Hepatocyte (in vitro differentiated cells): ENCODE results near the gene ALOX15. TPM values are rescaled to one million over a fixed set of nuclear protein-coding genes. Genes with fewer than 3 reads are reported as not detected.
"Not testable (repeated sequence)": the region's sequence is repeated elsewhere in the genome, so short reads cannot be mapped to it uniquely, and the experiment has no call there.

Experiments
- DNase-seq: peaks from one replicate; pipeline ENCODE4 v3.0.0-alpha.2; 2016; ENCODE audit warnings: low spot score
- H2AFZ ChIP-seq: fragments of 200-600 bp; sonication (generic); 2 replicates; pipeline ENCODE4 v1.6.0; 2016; ENCODE audit warnings: antibody characterized with exemption, mild to moderate bottlenecking
- H3K27ac ChIP-seq: fragments of 200-600 bp; sonication (generic); 2 replicates; pipeline ENCODE4 v1.5.1; 2016; ENCODE audit warnings: mild to moderate bottlenecking
- H3K27me3 ChIP-seq: fragments of 200-600 bp; sonication (generic); 2 replicates; pipeline ENCODE4 v1.6.1; 2016
- H3K36me3 ChIP-seq: fragments of 200-600 bp; sonication (generic); replicated peaks from 2 replicates; pipeline ENCODE4 v1.5.1; 2016; ENCODE audit warnings: low read depth; ENCODE audit not compliant: insufficient read depth
- H3K4me1 ChIP-seq: fragments of 200-600 bp; sonication (generic); 2 replicates; pipeline ENCODE4 v1.5.1; 2016; ENCODE audit warnings: mild to moderate bottlenecking, moderate library complexity; ENCODE audit not compliant: insufficient read depth
- H3K4me2 ChIP-seq: fragments of 200-600 bp; sonication (generic); 2 replicates; pipeline ENCODE4 v1.6.0; 2016
- H3K4me3 ChIP-seq: fragments of 200-600 bp; sonication (generic); 2 replicates; pipeline ENCODE4 v1.5.1; 2016; ENCODE audit warnings: mild to moderate bottlenecking
- H3K79me2 ChIP-seq: fragments of 200-600 bp; sonication (generic); 2 replicates; pipeline ENCODE4 v1.6.0; 2017; ENCODE audit warnings: mild to moderate bottlenecking
- H3K9me2 ChIP-seq: fragments of 200-600 bp; sonication (generic); replicated peaks from 2 replicates; pipeline ENCODE4 v1.6.0; 2017; ENCODE audit warnings: mild to moderate bottlenecking; ENCODE audit not compliant: insufficient read depth
- H3K9me3 ChIP-seq: fragments of 200-600 bp; sonication (generic); 2 replicates; pipeline ENCODE4 v1.5.1; 2016; ENCODE audit warnings: low read depth, mild to moderate bottlenecking
- H4K20me1 ChIP-seq: fragments of 200-600 bp; sonication (generic); 2 replicates; pipeline ENCODE4 v1.6.0; 2016; ENCODE audit warnings: mild to moderate bottlenecking; ENCODE audit not compliant: insufficient read depth, poor library complexity, severe bottlenecking
- EZH2 ChIP-seq: fragments of 200-600 bp; sonication (generic); IDR thresholded peaks from 2 replicates; pipeline ENCODE4 v1.6.1; 2016; ENCODE audit warnings: antibody characterized with exemption, mild to moderate bottlenecking, borderline replicate concordance
- EZH2phosphoT487 ChIP-seq: fragments of 200-600 bp; sonication (generic); IDR thresholded peaks from one replicate; pipeline ENCODE4 v1.6.1; 2018; ENCODE audit warnings: antibody characterized with exemption, mild to moderate bottlenecking, low read depth, moderate library complexity; ENCODE audit not compliant: unreplicated experiment, severe bottlenecking
- WGBS: methylation state at CpG from one replicate; pipeline ENCODE4 v1.1.6; 2016; ENCODE audit warnings: low lambda C conversion rate; ENCODE audit errors: missing lambda C conversion rate; 5-methylcytosine and 5-hydroxymethylcytosine counted together
- polyA plus RNA-seq: library from polyadenylated mRNA; unstranded; fragments of >200 nt; fragmentation: Nextera tagmentation; extraction: Ambion mirVana; gene quantifications from 2 replicates; pipeline ENCODE4 v1.2.1, GENCODE V29; 2016
- total RNA-seq: library from RNA; depleted of rRNA; stranded (reverse); fragments of >200 nt; gene quantifications from 2 replicates; pipeline ENCODE4 v1.2.3, GENCODE V29; 2014
- TF ChIP-seq, protein P1 (sequence below): fragments of 200-600 bp; sonication (generic); IDR thresholded peaks from 2 replicates; pipeline ENCODE4 v1.5.1; 2016; ENCODE audit warnings: antibody characterized with exemption, mild to moderate bottlenecking; ENCODE audit not compliant: poor library complexity

ALOX15 gene, protein sequence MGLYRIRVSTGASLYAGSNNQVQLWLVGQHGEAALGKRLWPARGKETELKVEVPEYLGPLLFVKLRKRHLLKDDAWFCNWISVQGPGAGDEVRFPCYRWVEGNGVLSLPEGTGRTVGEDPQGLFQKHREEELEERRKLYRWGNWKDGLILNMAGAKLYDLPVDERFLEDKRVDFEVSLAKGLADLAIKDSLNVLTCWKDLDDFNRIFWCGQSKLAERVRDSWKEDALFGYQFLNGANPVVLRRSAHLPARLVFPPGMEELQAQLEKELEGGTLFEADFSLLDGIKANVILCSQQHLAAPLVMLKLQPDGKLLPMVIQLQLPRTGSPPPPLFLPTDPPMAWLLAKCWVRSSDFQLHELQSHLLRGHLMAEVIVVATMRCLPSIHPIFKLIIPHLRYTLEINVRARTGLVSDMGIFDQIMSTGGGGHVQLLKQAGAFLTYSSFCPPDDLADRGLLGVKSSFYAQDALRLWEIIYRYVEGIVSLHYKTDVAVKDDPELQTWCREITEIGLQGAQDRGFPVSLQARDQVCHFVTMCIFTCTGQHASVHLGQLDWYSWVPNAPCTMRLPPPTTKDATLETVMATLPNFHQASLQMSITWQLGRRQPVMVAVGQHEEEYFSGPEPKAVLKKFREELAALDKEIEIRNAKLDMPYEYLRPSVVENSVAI
- total RNA-seq (1.9 and 2.1 TPM in 2 replicates), polyA plus RNA-seq (5.5 and 7.5 TPM in 2 replicates)

DNA sequence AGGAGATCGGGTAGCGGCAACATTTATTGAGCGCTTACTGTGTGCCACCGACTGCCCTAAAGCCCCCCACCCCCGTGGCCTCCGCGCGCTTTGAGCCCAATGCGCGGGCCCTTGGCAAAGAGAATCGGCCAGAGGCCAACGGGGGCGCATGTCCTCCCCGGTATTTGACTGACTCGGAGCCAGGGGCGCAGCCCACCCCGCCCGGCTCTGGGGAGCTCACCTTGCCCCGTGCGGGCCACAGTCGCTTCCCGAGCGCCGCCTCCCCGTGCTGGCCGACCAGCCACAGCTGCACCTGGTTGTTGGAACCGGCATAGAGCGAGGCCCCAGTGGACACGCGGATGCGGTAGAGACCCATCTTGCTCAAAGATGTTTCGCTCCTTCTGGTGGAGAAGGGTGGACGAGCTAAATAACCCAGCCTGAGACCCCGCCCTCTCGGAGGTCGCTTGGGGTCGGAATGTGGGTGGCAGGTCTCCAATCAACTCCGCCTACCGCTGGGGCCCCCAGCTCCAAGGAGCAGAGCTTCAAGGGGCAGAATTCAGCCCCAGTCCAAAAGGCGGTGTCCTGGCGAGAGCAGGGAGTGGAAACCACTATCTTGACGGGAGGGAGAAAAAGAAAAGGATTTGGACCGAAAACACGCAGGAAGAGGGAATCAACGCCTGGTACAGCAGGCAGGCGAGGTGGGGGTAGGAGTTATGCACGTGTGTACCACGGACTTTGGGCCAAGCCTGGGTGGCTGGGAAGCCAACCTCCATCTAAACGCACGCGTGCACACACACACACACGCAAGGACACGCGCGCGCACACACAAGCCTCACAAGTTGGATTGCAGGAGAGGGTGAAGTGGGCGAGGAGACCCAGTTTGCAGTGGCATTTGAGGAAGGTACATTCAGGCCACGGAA is at the start of gene ALOX15:
ALOX15 (minus strand) TSS at position 382 of the 899 bp plus-strand sequence; CDS start at position 355, 27 bp downstream.
- peaks cover 54% of the 10 kb centered on the region for H3K27me3 ChIP-seq
- no peak within 1 kb of the TSS for H3K4me3 ChIP-seq
- no peak within 1 kb of the TSS for H3K27ac ChIP-seq
- peak within 1 kb of the TSS; percentile 64 for H3K4me2 ChIP-seq
- no peaks in the 10 kb centered on the region for H4K20me1 ChIP-seq
- H3K4me1 ChIP-seq = peaks cover 14% of the 10 kb centered on the region
- no peak within 1 kb of the TSS for H2AFZ ChIP-seq
- no peaks in the 10 kb centered on the region for H3K9me3 ChIP-seq
- no peaks in the 10 kb centered on the region for H3K79me2 ChIP-seq
- TF ChIP-seq, protein P1, sequence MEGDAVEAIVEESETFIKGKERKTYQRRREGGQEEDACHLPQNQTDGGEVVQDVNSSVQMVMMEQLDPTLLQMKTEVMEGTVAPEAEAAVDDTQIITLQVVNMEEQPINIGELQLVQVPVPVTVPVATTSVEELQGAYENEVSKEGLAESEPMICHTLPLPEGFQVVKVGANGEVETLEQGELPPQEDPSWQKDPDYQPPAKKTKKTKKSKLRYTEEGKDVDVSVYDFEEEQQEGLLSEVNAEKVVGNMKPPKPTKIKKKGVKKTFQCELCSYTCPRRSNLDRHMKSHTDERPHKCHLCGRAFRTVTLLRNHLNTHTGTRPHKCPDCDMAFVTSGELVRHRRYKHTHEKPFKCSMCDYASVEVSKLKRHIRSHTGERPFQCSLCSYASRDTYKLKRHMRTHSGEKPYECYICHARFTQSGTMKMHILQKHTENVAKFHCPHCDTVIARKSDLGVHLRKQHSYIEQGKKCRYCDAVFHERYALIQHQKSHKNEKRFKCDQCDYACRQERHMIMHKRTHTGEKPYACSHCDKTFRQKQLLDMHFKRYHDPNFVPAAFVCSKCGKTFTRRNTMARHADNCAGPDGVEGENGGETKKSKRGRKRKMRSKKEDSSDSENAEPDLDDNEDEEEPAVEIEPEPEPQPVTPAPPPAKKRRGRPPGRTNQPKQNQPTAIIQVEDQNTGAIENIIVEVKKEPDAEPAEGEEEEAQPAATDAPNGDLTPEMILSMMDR = no peak
- TF ChIP-seq EZH2 (no peak), EZH2phosphoT487 (no peak)
- H3K36me3 ChIP-seq = no peaks in the 10 kb centered on the region
- WGBS = 14% methylated on average over 54 of the region's 58 CpGs
- DNase-seq = no peak
- no peaks in the 10 kb centered on the region for H3K9me2 ChIP-seq

DNA sequence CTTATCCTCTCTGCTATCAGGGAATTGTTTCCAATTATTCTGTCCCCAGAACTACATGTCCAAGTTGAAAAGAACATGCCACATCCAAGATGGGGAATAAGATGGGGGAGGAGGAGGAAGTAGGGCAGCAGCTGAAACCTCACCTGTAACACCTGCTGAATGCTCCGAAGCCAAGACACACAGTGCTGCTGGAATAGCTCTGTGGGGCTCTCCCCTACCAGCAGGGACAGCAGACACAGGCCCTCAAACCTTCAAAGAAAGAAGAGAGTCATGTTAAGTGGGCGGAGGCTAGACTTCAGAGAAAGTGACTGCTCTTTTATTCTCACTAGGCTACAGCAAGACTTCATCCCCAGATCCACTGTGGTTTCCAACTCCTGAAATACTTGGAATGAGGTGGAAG is 49.3 kb upstream of the ALOX15 start:
- H3K79me2 ChIP-seq = peaks cover 76% of the 10 kb centered on the region
- 93% methylated on average over 2 of the region's 2 CpGs for WGBS
- H3K36me3 ChIP-seq = no peaks in the 10 kb centered on the region

DNA sequence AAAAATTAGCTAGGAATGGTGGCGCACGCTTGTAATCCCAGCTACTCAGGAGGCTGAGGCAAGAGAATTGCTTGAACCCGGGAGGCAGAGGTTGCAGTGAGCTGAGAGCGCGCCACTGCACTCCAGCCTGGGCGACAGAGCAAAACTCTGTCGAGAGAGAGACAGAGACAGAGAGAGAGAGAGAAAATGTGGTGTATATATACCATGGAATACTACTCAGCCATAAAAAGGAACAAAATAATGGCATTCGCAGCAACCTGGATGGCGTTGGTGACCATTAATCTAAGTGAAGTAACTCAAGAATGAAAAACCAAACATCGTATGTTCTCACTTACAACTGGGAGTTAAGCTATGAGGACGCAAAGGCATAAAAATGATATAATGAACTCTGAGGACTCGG is 48.4 kb upstream of the ALOX15 start:
- H3K9me2 ChIP-seq, H3K27ac ChIP-seq, H3K4me3 ChIP-seq, H3K36me3 ChIP-seq, DNase-seq, H3K27me3 ChIP-seq, H3K4me2 ChIP-seq, H3K9me3 ChIP-seq, H3K4me1 ChIP-seq, H2AFZ ChIP-seq: not testable (repeated sequence)
- H3K79me2 ChIP-seq = peaks cover 68% of the 10 kb centered on the region
- peaks cover 16% of the 10 kb centered on the region for H4K20me1 ChIP-seq
- WGBS = 91% methylated on average over 12 of the region's 12 CpGs

More for the DNA sequence above, 49.3 kb upstream of the ALOX15 start:
- H3K4me3 ChIP-seq = no peak overlapping the region
- TF ChIP-seq, protein P1 = no peak
- no peak for DNase-seq
- H3K27ac ChIP-seq = no peak overlapping the region
- H3K9me3 ChIP-seq = no peaks in the 10 kb centered on the region
- no peaks in the 10 kb centered on the region for H3K4me1 ChIP-seq
- H3K9me2 ChIP-seq = no peaks in the 10 kb centered on the region
- H2AFZ ChIP-seq = no peak overlapping the region
- no peak overlapping the region for H3K4me2 ChIP-seq
- no peaks in the 10 kb centered on the region for H3K27me3 ChIP-seq
- peaks cover 16% of the 10 kb centered on the region for H4K20me1 ChIP-seq

DNA sequence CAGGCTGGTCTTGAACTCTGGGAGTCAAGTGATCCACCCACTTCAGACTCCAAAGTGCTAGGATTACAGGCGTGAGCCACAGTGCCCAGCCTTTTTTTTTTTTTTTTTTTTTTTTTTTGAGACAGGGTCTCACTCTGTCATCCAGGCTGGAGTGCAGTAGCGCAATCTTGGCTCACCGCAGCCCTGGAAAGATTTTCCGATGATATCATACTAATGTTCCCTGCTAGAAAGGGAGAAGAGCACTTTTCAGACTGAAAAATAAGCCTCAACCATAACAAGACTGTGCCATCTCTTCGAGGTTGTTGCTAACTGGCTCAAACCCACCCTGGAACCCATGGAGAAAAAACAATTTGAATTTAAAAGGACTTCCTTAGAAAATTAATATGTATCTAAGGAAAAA is 42.3 kb upstream of the ALOX15 start:
- DNase-seq, H4K20me1 ChIP-seq, H3K4me2 ChIP-seq, H3K27me3 ChIP-seq, H3K4me3 ChIP-seq, H3K4me1 ChIP-seq, H2AFZ ChIP-seq, H3K27ac ChIP-seq, H3K9me3 ChIP-seq, H3K9me2 ChIP-seq, H3K36me3 ChIP-seq: not testable (repeated sequence)
- peaks cover 18% of the 10 kb centered on the region for H3K79me2 ChIP-seq
- WGBS = 86% methylated on average over 5 of the region's 5 CpGs
